Heart right ventricle (tissue), 16 donors: ENCODE measurements around the gene FRAT1. TPM values are rescaled to one million over a fixed set of nuclear protein-coding genes. Genes with fewer than 3 reads are reported as not detected.
A peak's percentile ranks its signal among the peaks of the same experiment; 100 is the strongest.

Experiments
- ATAC-seq, 8 donors: fragments of 200-7000 bp; cut with Tn5 transposase; one replicate each; pipeline ENCODE4 v1.9.1; 2020; ENCODE audit warnings: mild to moderate bottlenecking in 8 of 8, moderate library complexity in 8 of 8, moderate number of reproducible peaks in 1 of 8
- DNase-seq, 2 donors: peaks; one replicate each; pipeline ENCODE4 v3.0.0-alpha.2; 2020
- H3K27ac ChIP-seq, 10 donors: fragments of 200-600 bp; sonication (generic) in 2 of 10; one replicate each; pipeline versions ENCODE4 v1.5.0 to v1.8.0; 2020 to 2022; ENCODE audit warnings: mild to moderate bottlenecking in 3 of 10
- H3K27me3 ChIP-seq, 7 donors: fragments of 200-600 bp; one replicate each; pipeline ENCODE4 v1.8.0; 2021 to 2022; ENCODE audit warnings: mild to moderate bottlenecking in 2 of 7
- H3K36me3 ChIP-seq, 9 donors: fragments of 200-600 bp; sonication (generic) in 1 of 9; one replicate each; pipeline versions ENCODE4 v1.5.0 to v1.8.0; 2020 to 2022; ENCODE audit warnings: mild to moderate bottlenecking in 2 of 9
- H3K4me1 ChIP-seq, 9 donors: fragments of 200-600 bp; sonication (generic) in 1 of 9; one replicate each; pipeline versions ENCODE4 v1.5.0 to v1.8.0; 2020 to 2022; ENCODE audit warnings: mild to moderate bottlenecking in 4 of 9
- H3K4me3 ChIP-seq, 10 donors: fragments of 200-600 bp; sonication (generic) in 2 of 10; one replicate each; pipeline versions ENCODE4 v1.5.0 to v1.8.0; 2020 to 2022; ENCODE audit warnings: mild to moderate bottlenecking in 7 of 10, moderate library complexity in 2 of 10
- H3K9me3 ChIP-seq, 11 donors: fragments of 200-600 bp in 10 of 11; sonication (generic) in 2 of 11; one replicate each; pipeline versions ENCODE4 v1.5.0 to v1.8.0; 2013 to 2022; ENCODE audit warnings: mild to moderate bottlenecking in 2 of 11, control low read depth in 1 of 11, moderate library complexity in 1 of 11
- WGBS, 2 donors: extraction: QIAGEN DNeasy Blood & Tissue Kit; methylation state at CpG; one replicate each; pipeline ENCODE4 v1.1.7; 2013; ENCODE audit warnings: inconsistent platforms in 1 of 2; 5-methylcytosine and 5-hydroxymethylcytosine counted together
- intact Hi-C, 10 donors: fragments of 100-400 bp; cut with DNase I; formaldehyde crosslinking; loops; one replicate each; pipeline versions ENCODE4 v1.11.1 to v1.14.2; 2022
- polyA plus RNA-seq, 2 donors: library from polyadenylated mRNA; stranded (reverse); fragments of 200-250 nt; gene quantifications; one replicate each; pipeline ENCODE4 v1.2.3, GENCODE V29; 2013
- total RNA-seq, 10 donors: library from RNA; stranded (reverse); fragmentation: NEBNext Ultra II Directional in 3 of 10; extraction: Animal tissue kit (Norgen Biotek cat#: 25700) in 3 of 10; gene quantifications; one replicate each; pipeline versions ENCODE4 v1.2.1 to v1.2.4, GENCODE V29; 2021 to 2023
- TF ChIP-seq, protein P1 (sequence below), 9 donors: fragments of 200-600 bp; sonication (generic) in 2 of 9; IDR thresholded peaks; one replicate each; pipeline versions ENCODE4 v1.5.0 to v1.8.0; 2021 to 2022; ENCODE audit warnings: antibody characterized with exemption in 9 of 9, mild to moderate bottlenecking in 5 of 9, moderate library complexity in 1 of 9
- donor health status: Arrhythmogenic right ventricular cardiomyopathy.
- donor health status: ischemic (EF 13 %, LVEDD 7.1; RV severe dilation, severe dysfunction).
- donor health status: healthy with polysubstance abuse.
- donor health status: DM: no; HTN: yes; CAD: no.
- donor health status: DM: no; HTN: no; CAD: no.
- donor health status: ischemic (EF 25% LVEDD 6.9; RV normal size, moderate dysfunction).
- donor health status: ischemic (EF 25% LVEDD 5.7; RV mildly dilated, moderate dysfunction).
- donor health status: healthy.
- donor health status: DM: yes; HTN: yes; CAD: no.
- donor health status: Ischemic cardiomyopathy.
- donor health status: ischemic (EF 35%, LVEDD 5.7; RV mildly dilated, moderate dysfunction).
- donor health status: nonischemic (EF 11% LVEDD 7.7; RV severe dilation, severe dysfunction).
- donor health status: DM: yes; HTN: yes; CAD: no.
- donor health status: PGD.
- donor health status: ischemic (EF 29% LVEDD 5.4; RV normal size, mild dysfunction).
- donor health status: nonischemic (EF 23%, LVEDD 6.1; RV moderate dilation, normal function).

FRAT1 gene
- total and polyA plus RNA-seq, 12 donors: 1.3 to 6.6 (median 3.0) TPM

DNA sequence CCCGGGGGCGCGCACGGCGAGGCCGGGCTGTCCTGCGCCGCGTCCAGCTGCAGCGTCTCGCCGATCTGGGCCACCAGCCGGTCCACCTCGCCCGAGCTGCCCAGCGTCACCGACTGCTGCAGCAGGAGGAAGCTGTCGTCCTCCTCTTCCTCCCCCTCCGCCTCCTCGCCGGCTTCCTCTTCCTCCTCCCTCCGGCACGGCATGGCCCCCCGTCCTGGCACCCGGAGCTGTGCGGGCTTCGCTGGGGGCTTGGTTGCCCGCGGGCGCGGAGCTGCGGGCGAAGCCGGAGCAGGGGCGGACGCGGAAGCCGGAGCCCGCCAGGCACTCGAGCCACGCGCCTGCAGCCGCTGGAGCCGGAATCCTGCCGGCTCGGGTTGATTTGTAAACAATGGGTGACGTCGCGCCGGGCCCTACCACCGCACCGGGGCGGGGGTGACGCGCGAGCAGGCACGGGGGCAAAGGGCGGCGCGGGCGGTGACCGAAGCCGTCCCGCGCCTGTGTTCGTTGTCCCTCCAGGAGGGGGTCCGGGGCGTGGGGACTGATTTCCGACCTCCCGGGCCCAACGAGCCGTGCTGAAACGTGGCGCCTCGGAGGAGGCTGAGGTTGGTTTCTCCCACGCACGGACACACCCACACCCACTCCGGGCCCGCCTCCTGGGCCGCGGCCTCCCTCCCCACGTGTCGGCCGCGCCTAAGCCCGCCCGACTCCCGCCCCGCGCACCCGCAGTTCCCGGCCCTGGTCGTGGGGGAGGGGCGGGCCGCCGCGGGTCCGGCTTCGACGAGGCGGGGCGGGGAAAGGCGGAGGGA lies 15.5 kb downstream of the FRAT1 start, which contains the start of gene FRAT2:
FRAT2 (minus strand) TSS at position 360 of the 806 bp plus-strand sequence; CDS start at position 203, 157 bp downstream.
- no peaks in the 10 kb centered on the region for H3K27me3 ChIP-seq
- peak; percentile 96 to 98 (median 97) for ATAC-seq
- H3K9me3 ChIP-seq: no peaks in the 10 kb centered on the region
- DNase-seq: peak; percentile 91 to 92
- intact Hi-C loops: loop anchor here in 7 of 10 donors (2.0 to 10.0 kb wide), 6 partner anchors 14 to 68 kb away; partner anchors contain the start of genes ARHGAP19 (in 4 of the 7) and RRP12 (in 1 of the 7)
- H3K36me3 ChIP-seq: peaks cover 0 to 20% (median 0%) of the 10 kb centered on the region in 9 donors
- H3K4me3 ChIP-seq: peak within 1 kb of the TSS; percentile 62 to 95 (median 78)
- TF ChIP-seq, protein P1, sequence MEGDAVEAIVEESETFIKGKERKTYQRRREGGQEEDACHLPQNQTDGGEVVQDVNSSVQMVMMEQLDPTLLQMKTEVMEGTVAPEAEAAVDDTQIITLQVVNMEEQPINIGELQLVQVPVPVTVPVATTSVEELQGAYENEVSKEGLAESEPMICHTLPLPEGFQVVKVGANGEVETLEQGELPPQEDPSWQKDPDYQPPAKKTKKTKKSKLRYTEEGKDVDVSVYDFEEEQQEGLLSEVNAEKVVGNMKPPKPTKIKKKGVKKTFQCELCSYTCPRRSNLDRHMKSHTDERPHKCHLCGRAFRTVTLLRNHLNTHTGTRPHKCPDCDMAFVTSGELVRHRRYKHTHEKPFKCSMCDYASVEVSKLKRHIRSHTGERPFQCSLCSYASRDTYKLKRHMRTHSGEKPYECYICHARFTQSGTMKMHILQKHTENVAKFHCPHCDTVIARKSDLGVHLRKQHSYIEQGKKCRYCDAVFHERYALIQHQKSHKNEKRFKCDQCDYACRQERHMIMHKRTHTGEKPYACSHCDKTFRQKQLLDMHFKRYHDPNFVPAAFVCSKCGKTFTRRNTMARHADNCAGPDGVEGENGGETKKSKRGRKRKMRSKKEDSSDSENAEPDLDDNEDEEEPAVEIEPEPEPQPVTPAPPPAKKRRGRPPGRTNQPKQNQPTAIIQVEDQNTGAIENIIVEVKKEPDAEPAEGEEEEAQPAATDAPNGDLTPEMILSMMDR (IDR thresholded peaks at IDR 0.05): no peak
- 0 to 1% methylated on average over 89 to 103 of the region's 103 CpGs for WGBS, 2 donors
- H3K27ac ChIP-seq: peak within 1 kb of the TSS; percentile 92 to 100 (median 95)
- peaks cover 3 to 74% (median 59%) of the 10 kb centered on the region in 9 donors for H3K4me1 ChIP-seq

DNA sequence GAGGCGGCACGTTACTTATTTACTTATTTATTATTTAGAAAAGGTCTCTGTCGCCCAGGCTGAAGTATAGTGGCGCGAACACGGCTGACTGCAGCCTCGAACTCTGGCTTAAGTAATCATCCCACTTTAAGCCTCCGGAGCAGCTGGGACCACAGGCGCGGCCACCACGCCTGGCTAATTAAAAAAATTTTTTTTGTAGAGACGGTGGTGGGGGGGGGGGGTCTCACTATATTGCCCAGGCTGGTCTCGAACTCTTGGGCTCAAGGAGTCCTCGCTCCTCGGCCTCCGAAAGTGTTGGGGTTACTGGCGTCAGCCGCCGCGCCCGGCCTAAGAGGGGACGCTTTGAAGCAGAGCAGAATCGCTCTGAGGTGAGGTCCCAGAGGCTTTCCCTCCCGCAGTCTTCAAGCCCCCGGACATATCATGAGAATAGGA lies 16.1 kb downstream of the FRAT1 start:
- TF ChIP-seq, protein P1 (IDR thresholded peaks at IDR 0.05): no peak
- Histone ChIP-seq H3K4me1 (peaks cover 3 to 68% (median 53%) of the 10 kb centered on the region in 9 donors), H3K27me3 (no peaks in the 10 kb centered on the region), H3K27ac (peak overlapping the region in 9 of 10 donors; percentile 92 to 100 (median 95)), H3K4me3 (peak overlapping the region; percentile 62 to 95 (median 78)), H3K9me3 (no peaks in the 10 kb centered on the region), H3K36me3 (peaks cover 0 to 14% (median 0%) of the 10 kb centered on the region in 9 donors)
- DNase-seq (peak in 1 of 2 donors; percentile 23), ATAC-seq (no peak)
- WGBS, 2 donors: 3 to 6% methylated on average over 25 of the region's 25 CpGs
- intact Hi-C loops: loop anchor here in 2 of 10 donors (2.0 to 10.0 kb wide), 4 partner anchors 14 to 67 kb away; partner anchors contain the start of genes ARHGAP19 (in 1 of the 2) and RRP12 (in 1 of the 2)

DNA sequence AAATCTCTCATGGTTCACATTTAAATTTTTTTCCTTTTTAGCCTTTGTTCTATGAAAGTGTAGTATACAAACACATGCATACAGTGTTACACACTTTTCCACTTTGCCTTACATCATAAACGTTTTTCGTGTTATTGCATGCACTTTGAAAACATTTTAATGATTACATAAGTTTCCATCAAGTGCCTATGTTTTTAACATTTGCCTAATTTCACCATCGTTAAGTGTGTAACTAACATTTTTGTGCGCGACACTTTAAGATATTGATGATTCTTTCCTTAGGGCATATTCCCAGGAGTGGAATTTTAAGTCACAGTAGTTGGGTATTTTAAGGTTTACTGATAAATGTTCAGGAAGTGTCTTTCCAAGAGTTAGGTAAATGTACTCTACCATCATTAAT lies 16.9 kb downstream of the FRAT1 start:
- intact Hi-C loops: loop anchor here in 2 of 10 donors (5.0 to 10.0 kb wide), 3 partner anchors 44 to 66 kb away; partner anchors contain the start of genes ARHGAP19 (in 1 of the 2) and RRP12 (in 1 of the 2)
- H3K9me3 ChIP-seq: no peaks in the 10 kb centered on the region
- no peaks in the 10 kb centered on the region for H3K27me3 ChIP-seq
- no peak overlapping the region for H3K27ac ChIP-seq
- no peak for DNase-seq
- 72 to 74% methylated on average over 5 of the region's 5 CpGs for WGBS, 2 donors
- peaks cover 3 to 60% (median 45%) of the 10 kb centered on the region in 9 donors for H3K4me1 ChIP-seq
- peaks cover 0 to 6% (median 0%) of the 10 kb centered on the region in 9 donors for H3K36me3 ChIP-seq
- TF ChIP-seq, protein P1 (IDR thresholded peaks at IDR 0.05): no peak
- H3K4me3 ChIP-seq: peak overlapping the region in 1 of 10 donors; percentile 95
- no peak for ATAC-seq

DNA sequence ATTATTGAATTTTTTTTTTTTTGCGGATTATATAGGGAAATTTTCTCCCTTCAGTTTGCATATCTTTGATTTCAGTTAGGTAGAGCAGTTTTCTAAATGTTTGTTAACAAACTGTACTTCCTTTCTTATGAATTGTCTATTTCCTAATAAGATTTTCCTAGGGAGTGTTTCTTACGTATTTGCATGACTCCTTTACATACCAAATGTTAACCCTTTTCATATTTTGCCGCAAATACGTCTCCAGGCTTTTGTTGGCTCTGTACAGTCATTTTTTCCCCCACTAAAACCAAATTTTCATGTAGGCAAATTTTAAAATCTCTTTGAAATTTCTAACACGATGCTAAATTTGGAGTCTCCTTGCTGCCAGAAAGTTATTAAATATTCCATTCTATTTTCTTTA lies 17.4 kb downstream of the FRAT1 start:
- peak overlapping the region in 1 of 10 donors; percentile 16 for H3K27ac ChIP-seq
- ATAC-seq (no peak), DNase-seq (no peak)
- H3K4me3 ChIP-seq: no peak overlapping the region
- peaks cover 3 to 55% (median 41%) of the 10 kb centered on the region in 9 donors for H3K4me1 ChIP-seq
- intact Hi-C loops: loop anchor here in 2 of 10 donors (5.0 to 10.0 kb wide), 3 partner anchors 44 to 66 kb away; partner anchors contain the start of genes ARHGAP19 (in 1 of the 2) and RRP12 (in 1 of the 2)
- WGBS, 2 donors: 55 to 58% methylated on average over 5 of the region's 5 CpGs
- TF ChIP-seq, protein P1 (IDR thresholded peaks at IDR 0.05): no peak
- H3K36me3 ChIP-seq: peaks cover 0 to 1% (median 0%) of the 10 kb centered on the region in 9 donors
- H3K27me3 ChIP-seq: no peaks in the 10 kb centered on the region
- H3K9me3 ChIP-seq: no peaks in the 10 kb centered on the region
